HFFc6 (cell line): ENCODE measurements around the gene DPP3. TPM values are rescaled to one million over a fixed set of nuclear protein-coding genes. Genes with fewer than 3 reads are reported as not detected.

Experiments
- DNase-seq: peaks from one replicate; pipeline ENCODE4 v3.0.0-alpha.2; 2018
- H3K27ac Mint-ChIP-seq: 2 replicates; pipeline ENCODE4 v1.8.0; 2020; ENCODE audit warnings: mild to moderate bottlenecking, mixed read lengths
- H3K27me3 Mint-ChIP-seq: 2 replicates; pipeline ENCODE4 v1.8.0; 2021; ENCODE audit warnings: mild to moderate bottlenecking, moderate library complexity, mixed read lengths; ENCODE audit not compliant: insufficient read depth
- H3K36me3 Mint-ChIP-seq: 2 replicates; pipeline ENCODE4 v1.8.0; 2021; ENCODE audit warnings: low read depth, mixed read lengths
- H3K4me1 Mint-ChIP-seq: 2 replicates; pipeline ENCODE4 v1.8.0; 2020; ENCODE audit warnings: low read depth, mixed read lengths
- H3K4me3 Mint-ChIP-seq: 2 replicates; pipeline ENCODE4 v1.8.0; 2020; ENCODE audit warnings: mild to moderate bottlenecking, moderate library complexity, mixed read lengths
- H3K9me3 Mint-ChIP-seq: 2 replicates; pipeline ENCODE4 v1.8.0; 2020; ENCODE audit warnings: mild to moderate bottlenecking, mixed read lengths
- total RNA-seq, 6 experiments: library from RNA; stranded (reverse); fragmentation: NEBNext Ultra II Directional; extraction: Animal tissue kit (Norgen Biotek cat#: 25700); gene quantifications; 2 replicates in 1 of 6; 3 replicates in 5 of 6; pipeline ENCODE4 v1.2.3, GENCODE V29; 2021
- TF ChIP-seq, protein P1 (sequence below): fragments of 200-600 bp; sonication (generic); IDR thresholded peaks from 2 replicates; pipeline ENCODE4 v1.5.0; 2021; ENCODE audit warnings: antibody characterized with exemption, mild to moderate bottlenecking

Gene DPP3
- total RNA-seq, 6 experiments from 2014 or later, result 54.8 to 71.6 (median 58.2) TPM

DNA sequence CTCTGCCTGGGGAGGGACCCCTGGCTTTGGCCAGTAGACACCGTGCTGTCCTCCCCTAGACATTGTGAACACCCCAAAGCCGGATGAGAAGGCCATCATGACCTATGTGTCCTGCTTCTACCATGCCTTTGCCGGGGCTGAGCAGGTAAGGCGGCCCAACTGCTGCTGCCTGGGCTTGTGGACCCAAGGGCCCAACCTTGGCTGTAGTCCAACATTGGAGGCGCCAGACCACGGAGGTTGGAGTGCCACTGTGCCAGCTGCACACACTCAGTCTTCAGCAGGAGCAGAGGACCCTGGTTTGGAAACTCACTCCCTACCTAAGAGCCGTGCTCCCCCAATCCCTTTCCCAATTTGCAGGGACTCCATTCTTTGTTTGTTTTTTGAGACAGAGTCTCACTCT is 75.9 kb downstream of the DPP3 start:
- Mint-ChIP-seq H3K9me3 (no peaks in the 10 kb centered on the region), H3K36me3 (no peaks in the 10 kb centered on the region), H3K4me3 (no peak overlapping the region), H3K4me1 (no peaks in the 10 kb centered on the region), H3K27me3 (peaks cover 27% of the 10 kb centered on the region), H3K27ac (no peak overlapping the region)
- no peak for DNase-seq
- TF ChIP-seq, protein P1, sequence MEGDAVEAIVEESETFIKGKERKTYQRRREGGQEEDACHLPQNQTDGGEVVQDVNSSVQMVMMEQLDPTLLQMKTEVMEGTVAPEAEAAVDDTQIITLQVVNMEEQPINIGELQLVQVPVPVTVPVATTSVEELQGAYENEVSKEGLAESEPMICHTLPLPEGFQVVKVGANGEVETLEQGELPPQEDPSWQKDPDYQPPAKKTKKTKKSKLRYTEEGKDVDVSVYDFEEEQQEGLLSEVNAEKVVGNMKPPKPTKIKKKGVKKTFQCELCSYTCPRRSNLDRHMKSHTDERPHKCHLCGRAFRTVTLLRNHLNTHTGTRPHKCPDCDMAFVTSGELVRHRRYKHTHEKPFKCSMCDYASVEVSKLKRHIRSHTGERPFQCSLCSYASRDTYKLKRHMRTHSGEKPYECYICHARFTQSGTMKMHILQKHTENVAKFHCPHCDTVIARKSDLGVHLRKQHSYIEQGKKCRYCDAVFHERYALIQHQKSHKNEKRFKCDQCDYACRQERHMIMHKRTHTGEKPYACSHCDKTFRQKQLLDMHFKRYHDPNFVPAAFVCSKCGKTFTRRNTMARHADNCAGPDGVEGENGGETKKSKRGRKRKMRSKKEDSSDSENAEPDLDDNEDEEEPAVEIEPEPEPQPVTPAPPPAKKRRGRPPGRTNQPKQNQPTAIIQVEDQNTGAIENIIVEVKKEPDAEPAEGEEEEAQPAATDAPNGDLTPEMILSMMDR, result no peak

DNA sequence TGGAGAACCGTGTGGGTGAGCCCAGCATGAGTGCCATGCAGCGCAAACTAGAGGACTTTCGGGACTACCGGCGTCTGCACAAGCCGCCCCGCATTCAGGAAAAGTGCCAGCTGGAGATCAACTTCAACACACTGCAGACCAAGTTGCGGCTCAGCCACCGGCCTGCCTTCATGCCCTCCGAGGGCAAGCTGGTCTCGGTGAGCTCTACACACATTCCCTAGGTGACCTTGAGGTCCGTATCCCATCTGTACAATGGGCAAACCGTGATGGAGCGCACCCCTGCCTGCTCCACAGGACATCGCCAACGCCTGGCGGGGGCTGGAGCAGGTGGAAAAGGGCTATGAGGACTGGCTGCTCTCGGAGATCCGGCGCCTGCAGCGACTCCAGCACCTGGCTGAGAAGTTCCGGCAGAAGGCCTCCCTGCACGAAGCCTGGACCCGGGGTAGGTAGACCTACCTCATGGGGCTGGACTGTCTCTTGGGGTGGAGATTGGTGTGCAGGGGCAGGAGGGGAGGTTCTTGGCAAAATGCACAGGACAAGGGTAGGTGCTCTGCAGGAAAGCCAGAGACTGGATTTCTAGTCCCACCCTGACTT is 77.6 kb downstream of the DPP3 start:
- no peaks in the 10 kb centered on the region for H3K4me1 Mint-ChIP-seq
- TF ChIP-seq, protein P1, result no peak
- no peak overlapping the region for H3K27ac Mint-ChIP-seq
- no peak overlapping the region for H3K4me3 Mint-ChIP-seq
- DNase-seq, result no peak
- no peaks in the 10 kb centered on the region for H3K9me3 Mint-ChIP-seq
- peaks cover 25% of the 10 kb centered on the region for H3K27me3 Mint-ChIP-seq
- no peaks in the 10 kb centered on the region for H3K36me3 Mint-ChIP-seq

Other genes starting within 250 kb of the DPP3 start
- 10 to 100 TPM; 43.4 to 51.9 (median 46.0) TPM for gene KLC2, start 222.7 kb upstream of the DPP3 start, total RNA-seq
- gene RAB1B, start 211.8 kb upstream of the DPP3 start, total RNA-seq, result 100 to 1,000 TPM; 220 to 272 (median 246) TPM
- 1 to 10 TPM in 3 of 6 experiments, under 1 TPM in 3; 0.73 to 1.9 (median 1.1) TPM for gene CNIH2, start 202.3 kb upstream of the DPP3 start, total RNA-seq
- 100 to 1,000 TPM; 150 to 183 (median 153) TPM for gene YIF1A, start 191.3 kb upstream of the DPP3 start, total RNA-seq
- gene TMEM151A, start 188.5 kb upstream of the DPP3 start, total RNA-seq, result under 1 TPM in 2 of 6 experiments, not detected in 4; 0.07 to 0.11 TPM
- 100 to 1,000 TPM; 437 to 739 (median 687) TPM for gene CD248, start 163.4 kb upstream of the DPP3 start, total RNA-seq
- gene RIN1, start 144.0 kb upstream of the DPP3 start, total RNA-seq, result 10 to 100 TPM; 32.9 to 55.0 (median 49.8) TPM
- gene BRMS1, start 135.3 kb upstream of the DPP3 start, total RNA-seq, result 10 to 100 TPM; 41.2 to 66.6 (median 61.2) TPM
- gene B4GAT1, start 132.8 kb upstream of the DPP3 start, total RNA-seq, result 10 to 100 TPM; 21.5 to 26.4 (median 24.3) TPM
- gene SLC29A2, start 108.7 kb upstream of the DPP3 start, total RNA-seq, result not detected
- gene NPAS4, start 59.4 kb upstream of the DPP3 start, total RNA-seq, result under 1 TPM in 3 of 6 experiments, not detected in 3; 0.14 to 0.36 (median 0.35) TPM
- gene MRPL11, start 41.6 kb upstream of the DPP3 start, total RNA-seq, result 10 to 100 TPM; 55.6 to 74.1 (median 67.6) TPM
- 1 to 10 TPM; 6.7 to 8.0 (median 7.2) TPM for gene PELI3, start 13.5 kb upstream of the DPP3 start, total RNA-seq
- gene BBS1, start 30.2 kb downstream of the DPP3 start, total RNA-seq, result 10 to 100 TPM; 14.9 to 21.4 (median 17.3) TPM
- gene ZDHHC24, start 65.6 kb downstream of the DPP3 start, total RNA-seq, result 10 to 100 TPM; 15.4 to 23.3 (median 18.6) TPM
- under 1 TPM in 4 of 6 experiments, not detected in 2; 0.07 to 0.24 (median 0.10) TPM for gene ACTN3, start 66.5 kb downstream of the DPP3 start, total RNA-seq
- 10 to 100 TPM in 2 of 6 experiments, 1 to 10 TPM in 4; 5.2 to 20.0 (median 6.6) TPM for gene CTSF, start 88.2 kb downstream of the DPP3 start, total RNA-seq
- under 1 TPM; 0.19 to 0.66 (median 0.37) TPM for gene CCDC87, start 112.6 kb downstream of the DPP3 start, total RNA-seq
- gene CCS, start 112.8 kb downstream of the DPP3 start, total RNA-seq, result 10 to 100 TPM; 25.8 to 27.4 (median 26.5) TPM
- gene RBM14, start 136.2 kb downstream of the DPP3 start, total RNA-seq, result 10 to 100 TPM; 54.1 to 71.5 (median 64.9) TPM
- 100 to 1,000 TPM; 130 to 147 (median 134) TPM for gene RBM4, start 158.3 kb downstream of the DPP3 start, total RNA-seq
- 10 to 100 TPM; 17.0 to 21.1 (median 18.2) TPM for gene RBM4B, start 197.5 kb downstream of the DPP3 start, total RNA-seq
- under 1 TPM in 5 of 6 experiments, not detected in 1; 0.13 to 0.94 (median 0.33) TPM for gene SPTBN2, start 248.8 kb downstream of the DPP3 start, total RNA-seq